HS-27A (cell line): ENCODE data around the gene OR52K2.
"Not testable (repeated sequence)": the region's sequence is repeated elsewhere in the genome, so short reads cannot be mapped to it uniquely, and the experiment has no call there.

Source experiments
- DNase-seq: peaks from one replicate; pipeline ENCODE4 v3.0.0-alpha.2; 2012; ENCODE audit warnings: low read depth, missing footprints

Gene OR52K2

GRCh38 chr11:4448995-4449394 is at the start of gene OR52K2:
TSS of gene OR52K2 (plus strand) at chr11:4449295. CDS start at chr11:4449340, 45 bp downstream.
- no peak for DNase-seq

GRCh38 chr11:4406206-4406605 is 42.9 kb upstream of the OR52K2 start:
- not testable (repeated sequence) for DNase-seq

- no peak for DNase-seq
These were observed 32.8 kb upstream of the OR52K2 start for GRCh38 chr11:4416306-4416705.

- DNase-seq: no peak
These were observed 32.3 kb upstream of the OR52K2 start for GRCh38 chr11:4416816-4417215.

- DNase-seq: no peak
These were observed 30.7 kb upstream of the OR52K2 start for GRCh38 chr11:4418403-4418802.

- no peak for DNase-seq
These were observed 19.0 kb upstream of the OR52K2 start for GRCh38 chr11:4430051-4430450.

GRCh38 chr11:4433856-4434255 is 15.2 kb upstream of the OR52K2 start:
- no peak for DNase-seq

GRCh38 chr11:4436411-4436810 is 12.7 kb upstream of the OR52K2 start:
- no peak for DNase-seq

GRCh38 chr11:4441515-4441914 is 7.6 kb upstream of the OR52K2 start:
- DNase-seq: no peak

GRCh38 chr11:4443232-4443891 is 5.7 kb upstream of the OR52K2 start:
- DNase-seq: no peak

GRCh38 chr11:4453118-4453517 is 4.0 kb downstream of the OR52K2 start:
- no peak for DNase-seq

- DNase-seq: no peak
These were observed 4.9 kb downstream of the OR52K2 start for GRCh38 chr11:4454021-4454420.

- no peak for DNase-seq
These were observed 6.3 kb downstream of the OR52K2 start for GRCh38 chr11:4455419-4455818.

- DNase-seq: no peak
These were observed 10.4 kb downstream of the OR52K2 start for GRCh38 chr11:4459500-4459899.

GRCh38 chr11:4460151-4460550 is 11.1 kb downstream of the OR52K2 start:
- no peak for DNase-seq

GRCh38 chr11:4464216-4465159 is 15.4 kb downstream of the OR52K2 start:
- DNase-seq: no peak

- no peak for DNase-seq
These were observed 16.3 kb downstream of the OR52K2 start for GRCh38 chr11:4465407-4465806.

GRCh38 chr11:4466131-4466870 is 17.2 kb downstream of the OR52K2 start:
- DNase-seq: no peak

- DNase-seq: no peak
These were observed 17.9 kb downstream of the OR52K2 start for GRCh38 chr11:4466871-4467442.

- no peak for DNase-seq
These were observed 18.9 kb downstream of the OR52K2 start for GRCh38 chr11:4467811-4468606.

GRCh38 chr11:4479644-4480043 is 30.5 kb downstream of the OR52K2 start:
- no peak for DNase-seq
